Loucy (cell line): ENCODE results near the gene MUC20.

ENCODE experiments used
- H2AFZ ChIP-seq: fragments of 200-600 bp; sonication (generic); 2 replicates; pipeline ENCODE4 v1.6.0; 2016; ENCODE audit warnings: antibody characterized with exemption, mild to moderate bottlenecking, low read length, moderate library complexity
- H3F3A ChIP-seq: fragments of 200-600 bp; 2 replicates; pipeline ENCODE4 v1.6.0; 2016; ENCODE audit warnings: antibody characterized with exemption, low read depth, mild to moderate bottlenecking
- H3K27me3 ChIP-seq: fragments of 200-600 bp; sonication (generic); 2 replicates; pipeline ENCODE4 v1.6.1; 2014; ENCODE audit warnings: low read length, mild to moderate bottlenecking; ENCODE audit not compliant: insufficient read depth, poor library complexity, severe bottlenecking
- H3K36me3 ChIP-seq: fragments of 200-600 bp; sonication (generic); 2 replicates; pipeline ENCODE4 v1.6.1; 2016; ENCODE audit warnings: low read length; ENCODE audit not compliant: insufficient read depth
- H3K4me1 ChIP-seq: fragments of 200-600 bp; sonication (generic); 2 replicates; pipeline ENCODE4 v1.5.1; 2014; ENCODE audit warnings: low read length, mild to moderate bottlenecking; ENCODE audit not compliant: insufficient read depth, poor library complexity, severe bottlenecking
- H3K4me2 ChIP-seq: fragments of 200-600 bp; sonication (generic); 2 replicates; pipeline ENCODE4 v1.6.0; 2014; ENCODE audit warnings: antibody characterized with exemption, low read length, low read depth, mild to moderate bottlenecking; ENCODE audit not compliant: poor library complexity, severe bottlenecking
- H3K4me3 ChIP-seq: fragments of 200-600 bp; sonication (generic); 2 replicates; pipeline ENCODE4 v1.5.1; 2014; ENCODE audit warnings: low read length, mild to moderate bottlenecking, mixed read lengths; ENCODE audit not compliant: poor library complexity, severe bottlenecking
- H3K79me2 ChIP-seq: fragments of 200-600 bp; sonication (generic); 2 replicates; pipeline ENCODE4 v1.6.1; 2014; ENCODE audit warnings: low read length; ENCODE audit not compliant: insufficient read depth
- H3K9ac ChIP-seq: fragments of 200-600 bp; sonication (generic); 2 replicates; pipeline ENCODE4 v1.6.0; 2014; ENCODE audit warnings: mild to moderate bottlenecking, low read depth, low read length, moderate library complexity; ENCODE audit not compliant: poor library complexity, severe bottlenecking
- H3K9me2 ChIP-seq: fragments of 200-600 bp; sonication (generic); replicated peaks from 2 replicates; pipeline ENCODE4 v1.6.1; 2016; ENCODE audit warnings: low read depth, low read length, mixed read lengths
- H3K9me3 ChIP-seq: fragments of 200-600 bp; sonication (generic); 2 replicates; pipeline ENCODE4 v1.6.1; 2014; ENCODE audit warnings: mild to moderate bottlenecking, antibody characterized with exemption, low read length, low read depth; ENCODE audit not compliant: insufficient read depth
- H4K20me1 ChIP-seq: fragments of 200-600 bp; sonication (generic); 2 replicates; pipeline ENCODE4 v1.6.0; 2014; ENCODE audit warnings: antibody characterized with exemption, low read length, mild to moderate bottlenecking; ENCODE audit not compliant: insufficient read depth, poor library complexity, severe bottlenecking
- EZH2phosphoT487 ChIP-seq: fragments of 200-600 bp; IDR thresholded peaks from 2 replicates; pipeline ENCODE4 v1.6.1; 2018; ENCODE audit warnings: antibody characterized with exemption, mild to moderate bottlenecking, moderate library complexity, borderline replicate concordance
- TF ChIP-seq, protein P1 (sequence below): fragments of 200-600 bp; sonication (generic); conservative IDR thresholded peaks from 2 replicates; pipeline ENCODE4 v1.5.1; 2014; ENCODE audit warnings: mild to moderate bottlenecking, antibody characterized with exemption, low read length

MUC20 gene

DNA sequence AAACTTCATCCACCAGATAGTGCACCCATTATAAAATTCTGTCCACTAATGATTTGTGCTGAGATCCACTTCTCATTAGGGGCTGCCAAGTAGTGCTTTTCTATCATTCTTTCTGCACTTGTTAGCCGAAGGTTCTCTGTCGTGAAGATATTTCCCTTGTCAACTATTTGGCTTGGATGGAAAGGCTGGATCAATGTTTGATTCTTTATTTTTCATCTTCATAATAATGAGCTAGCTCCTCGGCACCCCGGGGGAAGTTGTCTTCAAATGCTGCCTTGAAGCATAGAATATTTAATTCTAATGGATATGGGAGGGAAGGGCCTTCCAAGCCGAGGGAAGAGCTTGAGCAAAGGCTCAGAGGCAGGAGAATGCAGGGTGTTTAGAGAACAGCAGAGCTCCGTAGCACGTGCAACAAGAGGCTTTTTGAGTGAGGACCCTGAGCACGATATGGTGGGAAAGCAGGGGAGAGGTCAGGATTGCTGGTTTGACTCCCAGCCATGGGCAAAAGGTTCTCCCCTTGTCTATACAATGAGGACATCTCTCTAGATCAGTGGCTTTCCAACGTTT lies 16.3 kb upstream of the MUC20 start:
- no peak overlapping the region for H2AFZ ChIP-seq
- no peak overlapping the region for H3K4me3 ChIP-seq
- H3K9ac ChIP-seq: no peak overlapping the region
- H3K79me2 ChIP-seq: no peaks in the 10 kb centered on the region
- H3K9me2 ChIP-seq: no peaks in the 10 kb centered on the region
- no peaks in the 10 kb centered on the region for H4K20me1 ChIP-seq
- no peaks in the 10 kb centered on the region for H3K27me3 ChIP-seq
- no peak overlapping the region for H3K4me2 ChIP-seq
- H3K4me1 ChIP-seq: no peaks in the 10 kb centered on the region
- H3K9me3 ChIP-seq: no peaks in the 10 kb centered on the region
- TF ChIP-seq, protein P1, sequence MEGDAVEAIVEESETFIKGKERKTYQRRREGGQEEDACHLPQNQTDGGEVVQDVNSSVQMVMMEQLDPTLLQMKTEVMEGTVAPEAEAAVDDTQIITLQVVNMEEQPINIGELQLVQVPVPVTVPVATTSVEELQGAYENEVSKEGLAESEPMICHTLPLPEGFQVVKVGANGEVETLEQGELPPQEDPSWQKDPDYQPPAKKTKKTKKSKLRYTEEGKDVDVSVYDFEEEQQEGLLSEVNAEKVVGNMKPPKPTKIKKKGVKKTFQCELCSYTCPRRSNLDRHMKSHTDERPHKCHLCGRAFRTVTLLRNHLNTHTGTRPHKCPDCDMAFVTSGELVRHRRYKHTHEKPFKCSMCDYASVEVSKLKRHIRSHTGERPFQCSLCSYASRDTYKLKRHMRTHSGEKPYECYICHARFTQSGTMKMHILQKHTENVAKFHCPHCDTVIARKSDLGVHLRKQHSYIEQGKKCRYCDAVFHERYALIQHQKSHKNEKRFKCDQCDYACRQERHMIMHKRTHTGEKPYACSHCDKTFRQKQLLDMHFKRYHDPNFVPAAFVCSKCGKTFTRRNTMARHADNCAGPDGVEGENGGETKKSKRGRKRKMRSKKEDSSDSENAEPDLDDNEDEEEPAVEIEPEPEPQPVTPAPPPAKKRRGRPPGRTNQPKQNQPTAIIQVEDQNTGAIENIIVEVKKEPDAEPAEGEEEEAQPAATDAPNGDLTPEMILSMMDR: no peak
- no peak for TF ChIP-seq EZH2phosphoT487
- peaks cover 3% of the 10 kb centered on the region; the same call in 1 of the 2 replicates for H3F3A ChIP-seq
- peaks cover 6% of the 10 kb centered on the region; the same call in 1 of the 2 replicates for H3K36me3 ChIP-seq

DNA sequence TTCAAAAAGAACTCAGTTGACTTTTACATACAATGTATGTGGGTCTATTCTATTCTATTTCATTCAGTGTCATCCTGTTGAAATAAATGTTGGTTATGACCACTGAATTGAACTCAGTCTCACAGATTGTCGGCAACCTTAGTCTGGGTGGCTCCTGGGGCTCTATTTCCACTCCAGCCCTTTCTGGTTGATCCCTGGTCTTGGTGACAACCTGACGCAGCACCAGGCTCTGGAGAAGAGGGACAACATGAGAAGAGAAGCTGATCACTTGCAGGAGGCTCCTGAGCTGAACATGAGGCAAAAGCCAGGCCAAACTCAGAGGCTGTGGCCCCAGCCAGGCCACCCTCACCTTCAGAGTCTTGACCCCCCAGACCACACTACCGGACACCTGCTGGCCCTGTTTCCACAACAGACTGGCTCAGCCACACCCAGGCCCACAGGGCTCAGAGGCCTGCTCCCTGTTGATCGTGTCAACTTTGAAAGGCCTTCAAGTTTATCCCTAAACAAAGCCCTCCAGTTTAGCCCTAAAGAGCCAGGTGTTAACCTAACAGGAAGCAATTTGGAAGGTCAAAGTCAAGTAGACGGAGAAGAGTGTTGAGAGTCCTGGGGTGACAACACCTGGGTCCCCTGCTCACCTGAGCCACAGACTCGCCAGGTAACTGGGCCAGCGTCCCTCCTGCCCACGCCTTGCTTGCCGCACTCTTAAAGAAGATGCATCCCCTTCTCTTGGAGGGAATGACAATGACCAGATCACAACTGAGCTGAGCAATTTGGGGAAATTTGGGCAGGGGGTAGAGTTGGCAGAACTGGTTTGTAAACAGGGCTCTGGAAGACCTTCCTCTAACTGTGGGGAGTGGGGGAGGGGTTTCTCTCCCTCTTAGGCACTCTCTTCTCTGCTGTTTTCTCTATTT lies 15.4 kb upstream of the MUC20 start:
- Histone ChIP-seq H3K4me3 (no peak overlapping the region), H3K27me3 (no peaks in the 10 kb centered on the region), H3K79me2 (no peaks in the 10 kb centered on the region), H3K9me3 (no peaks in the 10 kb centered on the region), H3K4me2 (no peak overlapping the region), H3K9ac (no peak overlapping the region), H3K36me3 (no peaks in the 10 kb centered on the region), H3K4me1 (no peaks in the 10 kb centered on the region), H2AFZ (no peak overlapping the region), H3F3A (no peaks in the 10 kb centered on the region), H4K20me1 (no peaks in the 10 kb centered on the region), H3K9me2 (no peaks in the 10 kb centered on the region)
- TF ChIP-seq, protein P1: no peak
- TF ChIP-seq EZH2phosphoT487: no peak

DNA sequence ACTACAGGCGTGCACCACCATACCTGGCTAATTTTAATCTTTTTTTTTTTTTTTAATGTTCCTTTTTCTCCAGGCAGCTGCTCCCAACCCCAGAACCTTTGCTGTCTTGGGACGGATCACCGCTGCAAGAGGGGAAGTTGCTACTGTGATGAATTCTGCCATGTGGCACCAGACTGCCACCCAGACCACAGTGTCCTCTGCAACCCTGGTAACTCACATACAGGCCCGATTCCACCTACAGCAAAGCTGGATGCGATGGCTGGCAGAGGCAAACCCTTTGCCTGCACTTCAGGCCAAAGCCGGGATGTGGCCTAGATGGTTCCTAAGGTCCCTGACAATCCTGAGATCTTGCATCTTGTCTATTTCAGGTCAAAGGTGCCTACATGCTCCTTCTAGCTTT lies 12.7 kb upstream of the MUC20 start:
- Histone ChIP-seq H3K36me3 (no peaks in the 10 kb centered on the region; the same call in 1 of the 2 replicates), H3K27me3 (no peaks in the 10 kb centered on the region), H2AFZ (no peak overlapping the region), H3K79me2 (no peaks in the 10 kb centered on the region), H4K20me1 (no peaks in the 10 kb centered on the region), H3K9me3 (no peaks in the 10 kb centered on the region), H3K4me2 (no peak overlapping the region), H3K9ac (no peak overlapping the region), H3K9me2 (no peaks in the 10 kb centered on the region), H3F3A (no peaks in the 10 kb centered on the region), H3K4me1 (no peaks in the 10 kb centered on the region), H3K4me3 (no peak overlapping the region)
- no peak for TF ChIP-seq EZH2phosphoT487
- TF ChIP-seq, protein P1: no peak
